Spleen (tissue), 13 donors: ENCODE results near the gene HEYL. TPM values are rescaled to one million over a fixed set of nuclear protein-coding genes. Genes with fewer than 3 reads are reported as not detected.
A peak's percentile ranks its signal among the peaks of the same experiment; 100 is the strongest.

Experiments
- DNase-seq: peaks from one replicate; pipeline ENCODE4 v3.0.0-alpha.2; 2020
- H3K27ac ChIP-seq, 8 donors: fragments of 200-600 bp; sonication (generic) in 7 of 8; 1 replicate in 4 of 8; 2 replicates in 4 of 8; pipeline versions ENCODE4 v1.5.0 to v1.8.0; 2016 to 2021; ENCODE audit warnings: inconsistent platforms in 4 of 8, mild to moderate bottlenecking in 4 of 8, moderate library complexity in 1 of 8
- H3K27me3 ChIP-seq, 7 donors: fragments of 200-600 bp; sonication (generic) in 6 of 7; replicated peaks in 1 of 7; 1 replicate in 4 of 7; 2 replicates in 3 of 7; pipeline versions ENCODE4 v1.5.0 to v1.8.0; 2016 to 2021; ENCODE audit warnings: inconsistent platforms in 3 of 7, mild to moderate bottlenecking in 1 of 7
- H3K36me3 ChIP-seq, 6 donors: fragments of 200-600 bp; sonication (generic) in 5 of 6; 1 replicate in 4 of 6; 2 replicates in 2 of 6; pipeline versions ENCODE4 v1.5.0 to v1.8.0; 2016 to 2021; ENCODE audit warnings: inconsistent platforms in 2 of 6
- H3K4me1 ChIP-seq, 6 donors: fragments of 200-600 bp; sonication (generic) in 5 of 6; 1 replicate in 3 of 6; 2 replicates in 3 of 6; pipeline versions ENCODE4 v1.5.0 to v1.8.0; 2016 to 2021; ENCODE audit warnings: inconsistent platforms in 3 of 6
- H3K4me3 ChIP-seq, 8 donors: fragments of 200-600 bp; sonication (generic) in 7 of 8; 1 replicate in 4 of 8; 2 replicates in 4 of 8; pipeline versions ENCODE4 v1.5.0 to v1.8.0; 2016 to 2021; ENCODE audit warnings: inconsistent platforms in 4 of 8, mild to moderate bottlenecking in 4 of 8, moderate library complexity in 2 of 8
- H3K9me3 ChIP-seq, 8 donors: fragments of 200-600 bp; sonication (generic) in 7 of 8; 1 replicate in 4 of 8; 2 replicates in 4 of 8; pipeline versions ENCODE4 v1.5.0 to v1.8.0; 2016 to 2021; ENCODE audit warnings: inconsistent platforms in 4 of 8
- CTCF ChIP-seq, 11 experiments: fragments of 200-600 bp in 7 of 11; fragments of 450-650 bp in 4 of 11; sonication (generic) in 4 of 11; IDR thresholded peaks in 8 of 11; conservative IDR thresholded peaks in 3 of 11; 1 replicate in 7 of 11; 2 replicates in 4 of 11; pipeline versions ENCODE4 v1.4.0 to v1.8.0; 2016 to 2021; ENCODE audit warnings: antibody characterized with exemption in 11 of 11, inconsistent platforms in 4 of 11, mild to moderate bottlenecking in 1 of 11
- POLR2A ChIP-seq, 3 donors: fragments of 450-650 bp; IDR thresholded peaks; one replicate each; pipeline ENCODE4 v1.5.1; 2017; ENCODE audit warnings: antibody characterized with exemption in 3 of 3, mild to moderate bottlenecking in 1 of 3
- POLR2AphosphoS5 ChIP-seq, 3 donors: sonication (generic); formaldehyde crosslinking; IDR thresholded peaks; one replicate each; pipeline ENCODE4 v1.5.1; 2017; ENCODE audit warnings: antibody characterized with exemption in 3 of 3
- WGBS, 5 donors: extraction: QIAGEN DNeasy Blood & Tissue Kit in 3 of 5; methylation state at CpG; one replicate each; pipeline versions ENCODE4 v1.1.5 to v1.1.7; 2013 to 2018; 5-methylcytosine and 5-hydroxymethylcytosine counted together
- intact Hi-C: fragments of 100-400 bp; cut with DNase I; formaldehyde crosslinking; loops from one replicate; pipeline ENCODE4 v1.15.0; 2023; ENCODE audit warnings: low total_unique reads
- long read RNA-seq, 2 donors: transcript quantifications; one replicate each; lab custom pipeline, GENCODE V29; 2026
- polyA plus RNA-seq, 3 donors: library from polyadenylated mRNA; stranded (reverse); fragments of 200-250 nt; gene quantifications; one replicate each; pipeline ENCODE4 v1.2.1, GENCODE V29; 2013
- total RNA-seq, 7 donors: library from RNA; depleted of rRNA in 3 of 7; stranded (reverse); fragments of >200 nt in 3 of 7; fragmentation: NEBNext Ultra II Directional in 4 of 7; extraction: Animal tissue kit (Norgen Biotek cat#: 25700) in 4 of 7; gene quantifications; one replicate each; pipeline versions ENCODE4 v1.1.0 to v1.2.1, GENCODE V29; 2016 to 2021
- donor health status: healthy with polysubstance abuse.
- donor health status: DM: no; HTN: no; CAD: no; lungs with moderate emphysema.
- donor health status: DM: no; HTN: no; CAD: no.
- donor health status: Bipolar disorder and iron deficiency.
- donor health status: healthy.
- donor health status: DM: no; HTN: no; CAD: no.
- donor health status: DM: yes; HTN: yes; CAD: no.

Gene HEYL
- total RNA-seq, result 1 to 10 TPM; 3.2 to 9.9 (median 5.2) TPM
- 1 to 10 TPM; 1.2 to 3.1 (median 1.5) TPM for polyA plus RNA-seq
- long read RNA-seq, donor 1, transcript HEYL-201 (5 exons, 3,661 nt), result major isoform, 10 of 10 reads
- long read RNA-seq, donor 1, partial matches to known transcripts, result 0 of 10 reads
- long read RNA-seq, donor 1, other reads (novel, unspliced or antisense), result 0 of 10 reads
- long read RNA-seq, donor 2, partial matches to known transcripts, result 0 of 4 reads
- long read RNA-seq, donor 2, other reads (novel, unspliced or antisense), result 0 of 4 reads

GRCh38 chr1:39639305-39640130 lies at the start of gene HEYL:
Gene HEYL, minus strand, starts transcription at chr1:39639643. Its CDS starts 18 bp downstream, at chr1:39639625.
- intact Hi-C loops, result no loop called here
- WGBS, 5 donors, result 4 to 5% (median 5%) methylated on average over 17 to 88 of the region's 88 CpGs

GRCh38 chr1:39689214-39689613 lies 49.8 kb upstream of the HEYL start:
- intact Hi-C loops, result no loop called here
- Histone ChIP-seq H3K4me1 (peaks cover 16 to 27% (median 22%) of the 10 kb centered on the region in 6 donors), H3K9me3 (no peaks in the 10 kb centered on the region), H3K27me3 (peaks cover 0 to 100% (median 63%) of the 10 kb centered on the region in 7 donors), H3K36me3 (no peaks in the 10 kb centered on the region), H3K27ac (no peak overlapping the region), H3K4me3 (no peak overlapping the region)
- no peak for DNase-seq
- no peak for TF ChIP-seq POLR2A (IDR thresholded peaks at IDR 0.05)
- TF ChIP-seq CTCF (IDR thresholded peaks at IDR 0.05 in 8 of 11, conservative IDR thresholded peaks at IDR 0.05 in 3 of 11), result no peak
- no peak for TF ChIP-seq POLR2AphosphoS5 (IDR thresholded peaks at IDR 0.05)
- 50 to 69% (median 66%) methylated on average over 2 of the region's 2 CpGs for WGBS, 5 donors

More at GRCh38 chr1:39639305-39640130, at the start of gene HEYL:
- Histone ChIP-seq H3K4me1 (peaks cover 0 to 47% (median 9%) of the 10 kb centered on the region in 6 donors), H3K27ac (peak within 1 kb of the TSS in 7 of 8 donors; percentile 28 to 77 (median 61)), H3K4me3 (peak within 1 kb of the TSS; percentile 33 to 73 (median 44)), H3K36me3 (no peaks in the 10 kb centered on the region), H3K9me3 (no peaks in the 10 kb centered on the region), H3K27me3 (peaks cover 0 to 59% (median 15%) of the 10 kb centered on the region in 7 donors)
- TF ChIP-seq CTCF (IDR thresholded peaks at IDR 0.05 in 8 of 11, conservative IDR thresholded peaks at IDR 0.05 in 3 of 11) (peak in 3 of 11 experiments; percentile 18 to 25 (median 25)), POLR2A (IDR thresholded peaks at IDR 0.05) (no peak), POLR2AphosphoS5 (IDR thresholded peaks at IDR 0.05) (peak in 2 of 3 donors; percentile 54 to 57)
- peak; percentile 89 for DNase-seq

GRCh38 chr1:39688706-39689105 lies 49.3 kb upstream of the HEYL start:
- H3K9me3 ChIP-seq, result no peaks in the 10 kb centered on the region
- no peak overlapping the region for H3K27ac ChIP-seq
- peaks cover 0 to 100% (median 68%) of the 10 kb centered on the region in 7 donors for H3K27me3 ChIP-seq
- TF ChIP-seq POLR2A (IDR thresholded peaks at IDR 0.05) (no peak), POLR2AphosphoS5 (IDR thresholded peaks at IDR 0.05) (no peak), CTCF (IDR thresholded peaks at IDR 0.05 in 8 of 11, conservative IDR thresholded peaks at IDR 0.05 in 3 of 11) (no peak)
- H3K4me3 ChIP-seq, result no peak overlapping the region
- intact Hi-C loops, result no loop called here
- H3K4me1 ChIP-seq, result peaks cover 16 to 32% (median 24%) of the 10 kb centered on the region in 6 donors
- no peaks in the 10 kb centered on the region for H3K36me3 ChIP-seq
- no peak for DNase-seq
- 65 to 79% (median 74%) methylated on average over 3 of the region's 3 CpGs for WGBS, 5 donors

- no peaks in the 10 kb centered on the region for H3K36me3 ChIP-seq
- TF ChIP-seq POLR2AphosphoS5 (IDR thresholded peaks at IDR 0.05) (no peak), POLR2A (IDR thresholded peaks at IDR 0.05) (no peak), CTCF (IDR thresholded peaks at IDR 0.05 in 8 of 11, conservative IDR thresholded peaks at IDR 0.05 in 3 of 11) (no peak)
- H3K4me1 ChIP-seq, result peaks cover 15 to 28% (median 22%) of the 10 kb centered on the region in 6 donors
- no peak for DNase-seq
- no peaks in the 10 kb centered on the region for H3K9me3 ChIP-seq
- H3K27me3 ChIP-seq, result peaks cover 0 to 100% (median 61%) of the 10 kb centered on the region in 7 donors
- H3K4me3 ChIP-seq, result no peak overlapping the region
- WGBS, 5 donors, result 43 to 70% (median 53%) methylated on average over 2 of the region's 2 CpGs
- intact Hi-C loops, result no loop called here
- H3K27ac ChIP-seq, result no peak overlapping the region
Measured at GRCh38 chr1:39687243-39687642, 47.8 kb upstream of the HEYL start.
